MCF 10A (cell line): ENCODE data around the gene RHOU. TPM values are rescaled to one million over a fixed set of nuclear protein-coding genes. Genes with fewer than 3 reads are reported as not detected.
A peak's percentile ranks its signal among the peaks of the same experiment; 100 is the strongest.

ENCODE experiments used
- BruUV-seq: library from RNA; stranded (reverse); fragments of 400-500 nt; replicated peaks from 2 replicates; lab custom pipeline; 2021; lab: Mats Ljungman, UMichigan
- CTCF ChIA-PET: fragments of 300-600 bp; sonication (Branson Sonifier 250); formaldehyde crosslinking; extraction: SDS; loops from one replicate; lab custom pipeline; 2021; ENCODE audit warnings: antibody characterized with exemption, inconsistent platforms; lab: Yijun Ruan, JAX
- POLR2A ChIA-PET: fragments of 300-600, 350-650 bp; sonication (Branson Sonifier 250); formaldehyde crosslinking; extraction: SDS; loops from one replicate; lab custom pipeline; 2020; ENCODE audit warnings: antibody characterized with exemption, inconsistent platforms; lab: Yijun Ruan, JAX
- DNase-seq: peaks from one replicate; pipeline ENCODE4 v3.0.0-alpha.2; 2018; ENCODE audit not compliant: unreplicated experiment
- H3K27ac Mint-ChIP-seq: one replicate; pipeline ENCODE4 v1.8.0; 2022; ENCODE audit warnings: mild to moderate bottlenecking, low read depth, mixed read lengths; ENCODE audit not compliant: unreplicated experiment
- H3K27me3 Mint-ChIP-seq: one replicate; pipeline ENCODE4 v1.8.0; 2022; ENCODE audit warnings: mixed read lengths; ENCODE audit not compliant: insufficient read depth, unreplicated experiment
- H3K36me3 Mint-ChIP-seq: one replicate; pipeline ENCODE4 v1.8.0; 2022; ENCODE audit warnings: mild to moderate bottlenecking, moderate library complexity, mixed read lengths; ENCODE audit not compliant: insufficient read depth, unreplicated experiment
- H3K4me1 Mint-ChIP-seq: one replicate; pipeline ENCODE4 v1.8.0; 2022; ENCODE audit warnings: mixed read lengths; ENCODE audit not compliant: insufficient read depth, unreplicated experiment
- H3K4me3 Mint-ChIP-seq: one replicate; pipeline ENCODE4 v1.8.0; 2022; ENCODE audit warnings: mild to moderate bottlenecking, moderate library complexity, mixed read lengths; ENCODE audit not compliant: unreplicated experiment
- H3K9me3 Mint-ChIP-seq: one replicate; pipeline ENCODE4 v1.8.0; 2022; ENCODE audit warnings: mixed read lengths; ENCODE audit not compliant: unreplicated experiment
- CTCF ChIP-seq: fragments of 200-600 bp; IDR thresholded peaks from one replicate; pipeline ENCODE4 v1.8.0; 2022; ENCODE audit warnings: antibody characterized with exemption, mild to moderate bottlenecking; ENCODE audit not compliant: unreplicated experiment
- intact Hi-C: fragments of 100-400 bp; cut with micrococcal nuclease; formaldehyde crosslinking; loops from 2 replicates; pipeline ENCODE4 v1.14.1; 2022
- total RNA-seq: library from RNA; stranded (reverse); gene quantifications from 2 replicates; pipeline ENCODE4 v1.2.3, GENCODE V29; 2022

Gene RHOU
- total RNA-seq, 1 experiment from 2014 or later, result 2.1 TPM

- H3K27me3 Mint-ChIP-seq, result no peaks in the 10 kb centered on the region
Observed at GRCh38 chr1:228781809-228782661, 46.8 kb downstream of the RHOU start.

GRCh38 chr1:228782662-228783417, 47.6 kb downstream of the RHOU start:
- DNase-seq, result peak; percentile 82
- intact Hi-C loops, result no loop called here
- H3K36me3 Mint-ChIP-seq, result no peaks in the 10 kb centered on the region
- H3K27ac Mint-ChIP-seq, result no peak overlapping the region
- H3K4me1 Mint-ChIP-seq, result peaks cover 11% of the 10 kb centered on the region
- no TSS peak for BruUV-seq
- H3K27me3 Mint-ChIP-seq, result peaks cover 4% of the 10 kb centered on the region
- POLR2A ChIA-PET, result interaction anchor here (1.0 to 1.1 kb wide), 2 partner anchors 46 to 55 kb away, joined by 3 to 5 read pairs; no protein-coding TSS in a partner anchor
- no peaks in the 10 kb centered on the region for H3K9me3 Mint-ChIP-seq
- H3K4me3 Mint-ChIP-seq, result no peak overlapping the region
- TF ChIP-seq CTCF, result no peak
- CTCF ChIA-PET, result interaction anchor here (0.8 to 1.8 kb wide), 4 partner anchors 48 to 447 kb away, joined by 3 to 5 read pairs (median 3); partner anchors contain the start of gene RHOU

More at GRCh38 chr1:228781809-228782661, 46.8 kb downstream of the RHOU start:
- no peak for DNase-seq
- CTCF ChIA-PET, result interaction anchor here (0.7 to 0.9 kb wide), 3 partner anchors 27 to 1488 kb away, joined by 3 to 4 read pairs (median 3); no protein-coding TSS in a partner anchor
- peaks cover 16% of the 10 kb centered on the region for H3K4me1 Mint-ChIP-seq
- no peak for TF ChIP-seq CTCF
- no peak overlapping the region for H3K4me3 Mint-ChIP-seq
- H3K9me3 Mint-ChIP-seq, result no peaks in the 10 kb centered on the region
- BruUV-seq, result no TSS peak
- H3K27ac Mint-ChIP-seq, result no peak overlapping the region
- POLR2A ChIA-PET, result interaction anchor here (0.7 to 1.1 kb wide), 3 partner anchors 18 to 195 kb away, joined by 3 to 5 read pairs (median 3); no protein-coding TSS in a partner anchor
- intact Hi-C loops, result no loop called here
- H3K36me3 Mint-ChIP-seq, result no peaks in the 10 kb centered on the region

- DNase-seq, result no peak
- no peak for TF ChIP-seq CTCF
- Mint-ChIP-seq H3K36me3 (no peaks in the 10 kb centered on the region), H3K27me3 (peaks cover 11% of the 10 kb centered on the region), H3K4me1 (peaks cover 11% of the 10 kb centered on the region), H3K4me3 (no peak overlapping the region), H3K27ac (no peak overlapping the region), H3K9me3 (peaks cover 5% of the 10 kb centered on the region)
- no TSS peak for BruUV-seq
- ChIA-PET POLR2A (interaction anchor here (0.7 to 1.1 kb wide), 3 partner anchors 27 to 55 kb away, joined by 3 to 5 read pairs (median 4); no protein-coding TSS in a partner anchor), CTCF (interaction anchor here (0.6 to 1.8 kb wide), 5 partner anchors 49 to 446 kb away, joined by 3 to 5 read pairs (median 3); partner anchors contain the start of gene RHOU)
- intact Hi-C loops, result no loop called here
Observed at GRCh38 chr1:228783418-228784040, 48.2 kb downstream of the RHOU start.
